ENCODE data around the gene SERINC4. TPM values are rescaled to one million over a fixed set of nuclear protein-coding genes. Genes with fewer than 3 reads are reported as not detected.

SERINC4 gene
- total and polyA plus RNA-seq, 10 of the 15 experiments (the other 5 are each of a cell fraction or from before 2014, with no cell fraction given) = 0.06 to 0.96 (median 0.26) TPM; not detected in 1

DNA sequence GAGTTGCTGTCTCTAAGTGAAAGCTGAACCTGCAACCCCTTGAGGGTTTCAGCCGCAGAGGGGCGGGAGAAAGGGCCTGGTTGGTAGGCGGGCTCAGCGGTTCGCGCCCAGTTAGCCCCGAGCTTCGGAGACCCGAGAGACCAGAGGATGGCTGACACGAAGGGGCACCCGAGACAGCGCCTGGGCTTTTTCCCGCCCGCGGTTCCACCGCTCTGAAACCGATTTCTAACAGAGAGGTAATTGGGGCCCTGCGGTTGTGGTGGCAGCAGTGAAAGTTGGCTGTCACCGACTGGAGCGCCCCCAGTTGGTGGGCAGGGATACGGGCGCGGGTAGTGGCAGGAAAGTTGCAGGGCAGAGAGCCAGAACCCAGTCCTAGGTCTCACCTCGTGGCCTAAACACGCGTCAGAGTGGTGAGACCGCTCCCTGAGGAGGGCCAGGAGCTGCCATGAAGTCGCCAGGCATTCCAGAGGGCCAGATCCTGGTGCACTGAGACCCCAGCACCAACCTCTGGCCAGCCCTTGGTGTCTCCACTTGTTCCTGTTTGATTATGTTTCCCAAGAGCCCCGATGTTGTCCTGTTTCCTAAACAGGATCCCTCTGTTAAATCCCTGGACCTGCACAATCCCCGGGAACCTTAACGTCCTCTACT, 22.6 kb downstream of the SERINC4 start (continued):
- TF ChIP-seq ZZZ3 (IDR thresholded peaks at IDR 0.05; ENCODE audit: control insufficient read depth, insufficient read length, low read depth) = no peak
- TF ChIP-seq SPI1 (IDR thresholded peaks at IDR 0.05; ENCODE audit: borderline replicate concordance, insufficient read depth, low read depth, low read length) = no peak

DNA sequence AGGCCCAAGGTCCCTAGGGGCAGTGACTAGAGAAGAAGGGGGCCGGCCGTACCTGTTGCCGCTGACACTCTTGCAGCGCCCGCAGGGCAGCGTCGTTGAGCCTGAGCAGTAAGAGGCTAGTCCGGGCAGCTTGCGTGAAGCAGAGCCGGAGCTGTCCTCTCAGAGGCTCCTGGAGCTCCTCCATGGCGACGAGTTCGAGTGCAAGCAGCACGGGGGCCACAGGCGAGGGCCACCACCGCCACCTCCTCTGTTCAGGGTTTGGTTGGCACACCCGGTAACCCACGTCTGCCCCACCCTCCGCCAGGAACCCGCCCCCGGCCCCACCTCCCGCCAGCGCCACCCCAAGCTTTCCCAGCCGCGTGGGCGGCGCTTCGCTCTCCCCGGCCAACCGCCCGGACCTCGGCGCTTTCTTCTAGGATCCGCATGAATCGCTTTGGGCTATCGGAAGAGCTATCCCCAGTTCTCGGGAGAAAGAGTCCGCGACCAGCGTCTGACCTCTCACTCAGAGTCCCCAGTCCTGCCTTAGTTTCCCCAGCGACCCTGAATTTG, 23.2 kb downstream of the SERINC4 start, which contains the start of gene ELL3:
Gene ELL3 (minus strand): TSS at position 249 of the 549 bp plus-strand sequence. CDS start 65 bp downstream, at position 184.
- peak within 1 kb of the TSS; percentile 91 for H3K27ac ChIP-seq (ENCODE audit: control insufficient read depth, insufficient read depth)
- peak within 1 kb of the TSS; percentile 79 for H3K9ac ChIP-seq (ENCODE audit: control insufficient read depth, insufficient read depth, low read length)
- in situ Hi-C loops (cut with MboI) (loop anchor here (25.0 kb wide), 1 partner anchor 1514 kb away; the partner anchor contains the start of genes GANC and TMEM87A), intact Hi-C loops (cut with micrococcal nuclease; ENCODE audit: unreplicated experiment) (loop anchor here (1.0 to 5.0 kb wide), 3 partner anchors 12 to 51 kb away; partner anchors contain the start of gene WDR76)
- no peaks in the 10 kb centered on the region for H3K27me3 ChIP-seq (replicated peaks in 1 of 2; ENCODE audit: control insufficient read depth in 2 of 2, insufficient read depth in 2 of 2, low read length in 1 of 2)
- POLR2A ChIA-PET = interaction anchor here (0.8 to 4.4 kb wide), 12 partner anchors 12 to 511 kb away, joined by 3 to 58 read pairs (median 7); partner anchors contain the start of genes GOLM2, HYPK, MFAP1 and SERF2
- CTCF ChIA-PET = interaction anchor here (1.0 to 5.8 kb wide), 11 partner anchors 12 to 54 kb away, joined by 3 to 72 read pairs (median 6); partner anchors contain the start of genes HYPK, MFAP1, SERF2 and SERINC4
- peak within 1 kb of the TSS; percentile 78 for H3K4me3 ChIP-seq
- H3K4me1 ChIP-seq (ENCODE audit: control insufficient read depth, insufficient read depth, low read length) = peaks cover 16% of the 10 kb centered on the region
- peak; percentile 75 for ATAC-seq
- SMC1A ChIA-PET (ENCODE audit: uncharacterized antibody, unreplicated experiment) = interaction anchor here (0.6 to 14.9 kb wide), 16 partner anchors 10 to 102 kb away, joined by 3 to 129 read pairs (median 3); partner anchors contain the start of genes MFAP1, PDIA3 and SERF2
- peaks cover 6 to 13% of the 10 kb centered on the region in 2 experiments for H3K36me3 ChIP-seq (ENCODE audit: control insufficient read depth in 2 of 2, insufficient read depth in 2 of 2, low read length in 1 of 2)
- RAD21 ChIA-PET (ENCODE audit: unreplicated experiment) = interaction anchor here (0.6 to 3.5 kb wide), 15 partner anchors 9 to 564 kb away, joined by 3 to 54 read pairs (median 8); partner anchors contain the start of genes HYPK, MFAP1, SERF2 and SERINC4
- H3K9me3 ChIP-seq (replicated peaks; ENCODE audit: control insufficient read depth, insufficient read depth, low read length) = no peaks in the 10 kb centered on the region; the same call in 2 of the 3 replicates
- FAIRE-seq = no peak
- H4K20me1 ChIP-seq (ENCODE audit: control insufficient read depth, insufficient read depth) = no peaks in the 10 kb centered on the region
- under 1% methylated on average over 24 of the region's 41 CpGs for WGBS (ENCODE audit: insufficient coverage, insufficient replicate concordance, low lambda C conversion rate, missing lambda C conversion rate)
- peak within 1 kb of the TSS; percentile 100 for H3K4me2 ChIP-seq (ENCODE audit: control insufficient read depth, insufficient read depth)
- no TSS peak for BruUV-seq (replicated peaks)
- peak within 1 kb of the TSS; percentile 77 for H2AFZ ChIP-seq (ENCODE audit: control insufficient read depth, low read depth, low read length)
- no peak for DNase-seq (ENCODE audit: low read depth, low spot score)
- TF ChIP-seq, protein P1, sequence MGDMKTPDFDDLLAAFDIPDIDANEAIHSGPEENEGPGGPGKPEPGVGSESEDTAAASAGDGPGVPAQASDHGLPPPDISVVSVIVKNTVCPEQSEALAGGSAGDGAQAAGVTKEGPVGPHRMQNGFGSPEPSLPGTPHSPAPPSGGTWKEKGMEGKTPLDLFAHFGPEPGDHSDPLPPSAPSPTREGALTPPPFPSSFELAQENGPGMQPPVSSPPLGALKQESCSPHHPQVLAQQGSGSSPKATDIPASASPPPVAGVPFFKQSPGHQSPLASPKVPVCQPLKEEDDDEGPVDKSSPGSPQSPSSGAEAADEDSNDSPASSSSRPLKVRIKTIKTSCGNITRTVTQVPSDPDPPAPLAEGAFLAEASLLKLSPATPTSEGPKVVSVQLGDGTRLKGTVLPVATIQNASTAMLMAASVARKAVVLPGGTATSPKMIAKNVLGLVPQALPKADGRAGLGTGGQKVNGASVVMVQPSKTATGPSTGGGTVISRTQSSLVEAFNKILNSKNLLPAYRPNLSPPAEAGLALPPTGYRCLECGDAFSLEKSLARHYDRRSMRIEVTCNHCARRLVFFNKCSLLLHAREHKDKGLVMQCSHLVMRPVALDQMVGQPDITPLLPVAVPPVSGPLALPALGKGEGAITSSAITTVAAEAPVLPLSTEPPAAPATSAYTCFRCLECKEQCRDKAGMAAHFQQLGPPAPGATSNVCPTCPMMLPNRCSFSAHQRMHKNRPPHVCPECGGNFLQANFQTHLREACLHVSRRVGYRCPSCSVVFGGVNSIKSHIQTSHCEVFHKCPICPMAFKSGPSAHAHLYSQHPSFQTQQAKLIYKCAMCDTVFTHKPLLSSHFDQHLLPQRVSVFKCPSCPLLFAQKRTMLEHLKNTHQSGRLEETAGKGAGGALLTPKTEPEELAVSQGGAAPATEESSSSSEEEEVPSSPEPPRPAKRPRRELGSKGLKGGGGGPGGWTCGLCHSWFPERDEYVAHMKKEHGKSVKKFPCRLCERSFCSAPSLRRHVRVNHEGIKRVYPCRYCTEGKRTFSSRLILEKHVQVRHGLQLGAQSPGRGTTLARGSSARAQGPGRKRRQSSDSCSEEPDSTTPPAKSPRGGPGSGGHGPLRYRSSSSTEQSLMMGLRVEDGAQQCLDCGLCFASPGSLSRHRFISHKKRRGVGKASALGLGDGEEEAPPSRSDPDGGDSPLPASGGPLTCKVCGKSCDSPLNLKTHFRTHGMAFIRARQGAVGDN (IDR thresholded peaks at IDR 0.05) = 0 out of 2 replicates have a peak, but pooled peaks have one; percentile 42
- TF ChIP-seq SREBF2 (IDR thresholded peaks at IDR 0.05; ENCODE audit: low read length) (no peak), YY1 (IDR thresholded peaks at IDR 0.05; ENCODE audit: low read depth, low read length) (0 out of 2 replicates have a peak, but pooled peaks have one; percentile 4), CHD4 (IDR thresholded peaks at IDR 0.05) (no peak), ZNF24 (IDR thresholded peaks at IDR 0.05) (no peak), POLR2A (IDR thresholded peaks at IDR 0.05; ENCODE audit: low read depth, low read length) (peak; percentile 70; the same call in 1 of the 2 replicates), SIN3A (IDR thresholded peaks at IDR 0.05; ENCODE audit: low read depth, low read length) (0 out of 2 replicates have a peak, but pooled peaks have one; percentile 35), CHD1 (IDR thresholded peaks at IDR 0.05; ENCODE audit: low read depth, low read length) (0 out of 2 replicates have a peak, but pooled peaks have one; percentile 32), EGR1 (IDR thresholded peaks at IDR 0.05; ENCODE audit: borderline replicate concordance in 1 of 2, low read depth in 2 of 2, low read length in 2 of 2) (peak in 1 of 2 experiments; percentile 91; a peak in 2 of 3 replicates), HDAC6 (IDR thresholded peaks at IDR 0.05; ENCODE audit: unreplicated experiment) (no peak)
- TF ChIP-seq, protein P2, sequence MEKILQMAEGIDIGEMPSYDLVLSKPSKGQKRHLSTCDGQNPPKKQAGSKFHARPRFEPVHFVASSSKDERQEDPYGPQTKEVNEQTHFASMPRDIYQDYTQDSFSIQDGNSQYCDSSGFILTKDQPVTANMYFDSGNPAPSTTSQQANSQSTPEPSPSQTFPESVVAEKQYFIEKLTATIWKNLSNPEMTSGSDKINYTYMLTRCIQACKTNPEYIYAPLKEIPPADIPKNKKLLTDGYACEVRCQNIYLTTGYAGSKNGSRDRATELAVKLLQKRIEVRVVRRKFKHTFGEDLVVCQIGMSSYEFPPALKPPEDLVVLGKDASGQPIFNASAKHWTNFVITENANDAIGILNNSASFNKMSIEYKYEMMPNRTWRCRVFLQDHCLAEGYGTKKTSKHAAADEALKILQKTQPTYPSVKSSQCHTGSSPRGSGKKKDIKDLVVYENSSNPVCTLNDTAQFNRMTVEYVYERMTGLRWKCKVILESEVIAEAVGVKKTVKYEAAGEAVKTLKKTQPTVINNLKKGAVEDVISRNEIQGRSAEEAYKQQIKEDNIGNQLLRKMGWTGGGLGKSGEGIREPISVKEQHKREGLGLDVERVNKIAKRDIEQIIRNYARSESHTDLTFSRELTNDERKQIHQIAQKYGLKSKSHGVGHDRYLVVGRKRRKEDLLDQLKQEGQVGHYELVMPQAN (conservative IDR thresholded peaks at IDR 0.05) = 0 out of 2 replicates have a peak, but pooled peaks have one; percentile 29
- H3K79me2 ChIP-seq (ENCODE audit: control insufficient read depth, insufficient read depth, low read length) = no peaks in the 10 kb centered on the region
